DOHH2 (cell line): ENCODE measurements around the gene GPR180.

Experiments used
- EZH2phosphoT487 ChIP-seq: fragments of 200-600 bp; sonication (generic); IDR thresholded peaks from 2 replicates; pipeline ENCODE4 v1.6.1; 2017; ENCODE audit warnings: borderline replicate concordance, mild to moderate bottlenecking, antibody characterized with exemption, low read length, moderate library complexity, mixed read lengths
- TF ChIP-seq, protein P1 (sequence below): fragments of 200-600 bp; sonication (generic); IDR thresholded peaks from one replicate; pipeline ENCODE4 v1.5.1; 2014; ENCODE audit warnings: antibody characterized with exemption, mild to moderate bottlenecking, low read depth, low read length; ENCODE audit not compliant: poor library complexity, severe bottlenecking

DNA sequence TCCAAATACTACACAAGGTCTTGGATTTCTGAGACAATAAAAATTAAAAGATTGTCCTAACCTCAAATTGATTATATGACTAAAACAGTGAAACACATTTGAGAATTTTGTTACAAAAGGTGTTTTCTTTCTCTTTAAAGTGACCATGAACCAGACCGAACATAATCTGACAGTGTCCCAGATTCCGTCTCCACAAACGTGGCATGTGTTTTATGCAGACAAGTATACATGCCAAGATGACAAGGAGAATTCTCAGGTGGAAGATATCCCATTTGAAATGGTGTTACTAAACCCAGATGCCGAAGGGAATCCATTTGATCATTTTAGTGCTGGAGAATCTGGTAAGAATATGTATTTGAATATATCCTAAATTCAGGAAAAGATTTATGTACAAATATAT, 10.4 kb downstream of the GPR180 start:
- no peak for TF ChIP-seq EZH2phosphoT487
- TF ChIP-seq, protein P1, sequence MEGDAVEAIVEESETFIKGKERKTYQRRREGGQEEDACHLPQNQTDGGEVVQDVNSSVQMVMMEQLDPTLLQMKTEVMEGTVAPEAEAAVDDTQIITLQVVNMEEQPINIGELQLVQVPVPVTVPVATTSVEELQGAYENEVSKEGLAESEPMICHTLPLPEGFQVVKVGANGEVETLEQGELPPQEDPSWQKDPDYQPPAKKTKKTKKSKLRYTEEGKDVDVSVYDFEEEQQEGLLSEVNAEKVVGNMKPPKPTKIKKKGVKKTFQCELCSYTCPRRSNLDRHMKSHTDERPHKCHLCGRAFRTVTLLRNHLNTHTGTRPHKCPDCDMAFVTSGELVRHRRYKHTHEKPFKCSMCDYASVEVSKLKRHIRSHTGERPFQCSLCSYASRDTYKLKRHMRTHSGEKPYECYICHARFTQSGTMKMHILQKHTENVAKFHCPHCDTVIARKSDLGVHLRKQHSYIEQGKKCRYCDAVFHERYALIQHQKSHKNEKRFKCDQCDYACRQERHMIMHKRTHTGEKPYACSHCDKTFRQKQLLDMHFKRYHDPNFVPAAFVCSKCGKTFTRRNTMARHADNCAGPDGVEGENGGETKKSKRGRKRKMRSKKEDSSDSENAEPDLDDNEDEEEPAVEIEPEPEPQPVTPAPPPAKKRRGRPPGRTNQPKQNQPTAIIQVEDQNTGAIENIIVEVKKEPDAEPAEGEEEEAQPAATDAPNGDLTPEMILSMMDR: no peak
